HG03439 (cell line): ENCODE data around the gene LDLRAD3.
"Not testable (repeated sequence)": the region's sequence is repeated elsewhere in the genome, so short reads cannot be mapped to it uniquely, and the experiment has no call there.

Experiments used
- ATAC-seq: cut with Tn5 transposase; IDR thresholded peaks from one replicate; pipeline ENCODE4 v1.9.1; 2021; ENCODE audit warnings: mild to moderate bottlenecking, moderate library complexity; ENCODE audit not compliant: unreplicated experiment

Gene LDLRAD3

GRCh38 chr11:35943713-35944502 lies at the start of gene LDLRAD3:
TSS of gene LDLRAD3 (plus strand) at chr11:35944062. CDS start at chr11:35944099, 37 bp downstream.
- ATAC-seq: peak; percentile 53

GRCh38 chr11:35897019-35897418 lies 46.8 kb upstream of the LDLRAD3 start:
- ATAC-seq: no peak

- ATAC-seq: no peak
Observed at GRCh38 chr11:35902961-35903360, 40.9 kb upstream of the LDLRAD3 start.

GRCh38 chr11:35905646-35906276 lies 38.1 kb upstream of the LDLRAD3 start:
- ATAC-seq: no peak

- no peak for ATAC-seq
Observed at GRCh38 chr11:35906277-35906661, 37.6 kb upstream of the LDLRAD3 start.

- no peak for ATAC-seq
Observed at GRCh38 chr11:35906681-35907080, 37.2 kb upstream of the LDLRAD3 start.

- ATAC-seq: no peak
Observed at GRCh38 chr11:35907648-35908431, 36.0 kb upstream of the LDLRAD3 start.

- not testable (repeated sequence) for ATAC-seq
Observed at GRCh38 chr11:35908432-35908771, 35.5 kb upstream of the LDLRAD3 start.

GRCh38 chr11:35909511-35910265 lies 34.2 kb upstream of the LDLRAD3 start:
- no peak for ATAC-seq

GRCh38 chr11:35911013-35911412 lies 32.8 kb upstream of the LDLRAD3 start:
- ATAC-seq: no peak

GRCh38 chr11:35911616-35912165 lies 32.2 kb upstream of the LDLRAD3 start:
- no peak for ATAC-seq

- ATAC-seq: not testable (repeated sequence)
Observed at GRCh38 chr11:35912436-35912835, 31.4 kb upstream of the LDLRAD3 start.

- no peak for ATAC-seq
Observed at GRCh38 chr11:35912883-35913624, 30.8 kb upstream of the LDLRAD3 start.

GRCh38 chr11:35914816-35915215 lies 29.0 kb upstream of the LDLRAD3 start:
- no peak for ATAC-seq

GRCh38 chr11:35916270-35916669 lies 27.6 kb upstream of the LDLRAD3 start:
- no peak for ATAC-seq

GRCh38 chr11:35917676-35918075 lies 26.2 kb upstream of the LDLRAD3 start:
- ATAC-seq: no peak

- no peak for ATAC-seq
Observed at GRCh38 chr11:35918716-35919115, 25.1 kb upstream of the LDLRAD3 start.

GRCh38 chr11:35919244-35919643 lies 24.6 kb upstream of the LDLRAD3 start:
- ATAC-seq: no peak

- no peak for ATAC-seq
Observed at GRCh38 chr11:35923452-35923851, 20.4 kb upstream of the LDLRAD3 start.

GRCh38 chr11:35924811-35925210 lies 19.1 kb upstream of the LDLRAD3 start:
- no peak for ATAC-seq
